Nephron progenitor cell (in vitro differentiated cells): ENCODE results near the gene VKORC1L1.
A peak's percentile ranks its signal among the peaks of the same experiment; 100 is the strongest.
"Not testable (repeated sequence)": the region's sequence is repeated elsewhere in the genome, so short reads cannot be mapped to it uniquely, and the experiment has no call there.

Source experiments
- DNase-seq: peaks from one replicate; pipeline ENCODE4 v3.0.0; 2021
- H3K27ac Mint-ChIP-seq: 2 replicates; pipeline ENCODE4 v1.8.0; 2021; ENCODE audit warnings: mild to moderate bottlenecking, moderate library complexity, mixed read lengths
- H3K27me3 Mint-ChIP-seq: 2 replicates; pipeline ENCODE4 v1.8.0; 2021; ENCODE audit warnings: mild to moderate bottlenecking, low read depth, mixed read lengths; ENCODE audit not compliant: poor library complexity
- H3K36me3 Mint-ChIP-seq: 2 replicates; pipeline ENCODE4 v1.8.0; 2021; ENCODE audit warnings: low read depth, mixed read lengths
- H3K4me1 Mint-ChIP-seq: 2 replicates; pipeline ENCODE4 v1.8.0; 2021; ENCODE audit warnings: mixed read lengths
- H3K4me3 Mint-ChIP-seq: 2 replicates; pipeline ENCODE4 v1.8.0; 2021; ENCODE audit warnings: mild to moderate bottlenecking, moderate library complexity, mixed read lengths
- H3K9me3 Mint-ChIP-seq: 2 replicates; pipeline ENCODE4 v1.8.0; 2021; ENCODE audit warnings: mild to moderate bottlenecking, moderate library complexity, mixed read lengths
- TF ChIP-seq, protein P1 (sequence below): fragments of 200-600 bp; sonication (generic); IDR thresholded peaks from 2 replicates; pipeline ENCODE4 v1.5.0; 2021; ENCODE audit warnings: antibody characterized with exemption

The VKORC1L1 gene

DNA sequence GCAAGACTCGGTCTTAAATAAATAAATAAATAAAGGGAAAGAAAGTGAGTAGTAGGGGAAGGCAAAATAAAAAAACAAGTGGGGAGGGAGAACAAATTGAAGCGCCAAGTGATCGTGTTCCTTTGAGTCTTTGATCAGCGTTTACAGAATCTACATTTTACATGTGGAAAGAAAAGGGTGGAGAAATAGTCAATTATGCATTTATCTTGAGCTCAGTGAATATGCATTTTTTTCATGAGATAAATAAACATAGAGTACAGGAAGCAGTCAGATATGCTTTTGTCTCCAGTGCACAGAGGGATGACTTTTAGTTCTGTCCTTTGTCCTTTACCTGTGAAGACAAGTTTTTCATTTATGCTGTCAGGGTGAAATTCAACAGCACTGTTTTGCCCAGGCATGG, 115.2 kb downstream of the VKORC1L1 start:
- no peaks in the 10 kb centered on the region for H3K36me3 Mint-ChIP-seq
- DNase-seq: no peak
- H3K4me1 Mint-ChIP-seq: peaks cover 9% of the 10 kb centered on the region
- H3K9me3 Mint-ChIP-seq: no peaks in the 10 kb centered on the region
- H3K4me3 Mint-ChIP-seq: no peak overlapping the region
- TF ChIP-seq, protein P1, sequence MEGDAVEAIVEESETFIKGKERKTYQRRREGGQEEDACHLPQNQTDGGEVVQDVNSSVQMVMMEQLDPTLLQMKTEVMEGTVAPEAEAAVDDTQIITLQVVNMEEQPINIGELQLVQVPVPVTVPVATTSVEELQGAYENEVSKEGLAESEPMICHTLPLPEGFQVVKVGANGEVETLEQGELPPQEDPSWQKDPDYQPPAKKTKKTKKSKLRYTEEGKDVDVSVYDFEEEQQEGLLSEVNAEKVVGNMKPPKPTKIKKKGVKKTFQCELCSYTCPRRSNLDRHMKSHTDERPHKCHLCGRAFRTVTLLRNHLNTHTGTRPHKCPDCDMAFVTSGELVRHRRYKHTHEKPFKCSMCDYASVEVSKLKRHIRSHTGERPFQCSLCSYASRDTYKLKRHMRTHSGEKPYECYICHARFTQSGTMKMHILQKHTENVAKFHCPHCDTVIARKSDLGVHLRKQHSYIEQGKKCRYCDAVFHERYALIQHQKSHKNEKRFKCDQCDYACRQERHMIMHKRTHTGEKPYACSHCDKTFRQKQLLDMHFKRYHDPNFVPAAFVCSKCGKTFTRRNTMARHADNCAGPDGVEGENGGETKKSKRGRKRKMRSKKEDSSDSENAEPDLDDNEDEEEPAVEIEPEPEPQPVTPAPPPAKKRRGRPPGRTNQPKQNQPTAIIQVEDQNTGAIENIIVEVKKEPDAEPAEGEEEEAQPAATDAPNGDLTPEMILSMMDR: no peak
- H3K27ac Mint-ChIP-seq: no peak overlapping the region
- H3K27me3 Mint-ChIP-seq: no peaks in the 10 kb centered on the region

GRCh38 chr7:65988503-65988902, 115.6 kb downstream of the VKORC1L1 start:
- H3K4me1 Mint-ChIP-seq, H3K27ac Mint-ChIP-seq, H3K4me3 Mint-ChIP-seq, DNase-seq, H3K36me3 Mint-ChIP-seq, H3K27me3 Mint-ChIP-seq, H3K9me3 Mint-ChIP-seq: not testable (repeated sequence)

DNA sequence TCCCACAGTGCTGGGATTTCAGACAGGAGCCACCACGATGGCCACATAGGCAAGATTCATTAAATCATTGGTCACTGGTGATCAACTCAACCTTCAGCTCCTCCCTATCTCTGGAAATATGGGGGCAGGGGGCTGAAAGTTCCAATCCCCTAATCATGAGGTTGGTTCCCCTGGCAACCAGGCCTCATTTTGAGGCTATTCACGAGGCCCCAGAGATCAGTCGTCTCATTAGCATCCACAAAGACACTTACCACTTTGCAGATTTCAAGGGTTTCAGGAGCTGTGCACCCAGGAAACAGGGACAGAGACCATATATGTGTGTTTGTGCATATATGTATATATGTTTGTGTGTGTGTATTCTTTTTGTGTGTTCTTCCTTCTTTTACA, 116.8 kb downstream of the VKORC1L1 start:
- H3K4me1 Mint-ChIP-seq: peaks cover 9% of the 10 kb centered on the region
- no peak overlapping the region for H3K4me3 Mint-ChIP-seq
- DNase-seq: no peak
- H3K36me3 Mint-ChIP-seq: no peaks in the 10 kb centered on the region
- H3K9me3 Mint-ChIP-seq: peaks cover 3% of the 10 kb centered on the region
- no peaks in the 10 kb centered on the region for H3K27me3 Mint-ChIP-seq
- H3K27ac Mint-ChIP-seq: no peak overlapping the region
- TF ChIP-seq, protein P1: no peak

DNA sequence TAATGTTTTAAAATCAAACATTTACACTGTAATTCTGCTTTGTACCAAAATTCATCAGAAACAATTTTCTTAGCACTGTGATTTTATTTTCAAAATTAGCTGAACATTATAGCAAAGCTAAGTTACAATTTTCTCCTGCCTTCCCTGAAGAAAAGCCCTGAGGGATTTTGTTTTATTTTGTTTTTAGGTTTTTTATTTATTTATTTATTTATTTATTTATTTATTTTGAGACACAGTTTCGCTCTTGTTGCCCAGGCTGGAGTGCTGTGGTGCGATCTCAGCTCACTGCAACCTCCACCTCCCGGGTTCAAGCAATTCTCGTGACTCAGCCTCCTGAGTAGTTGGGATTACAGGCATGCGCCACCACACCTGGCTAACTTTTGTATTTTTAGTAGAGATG, 119.0 kb downstream of the VKORC1L1 start:
- H3K36me3 Mint-ChIP-seq, H3K9me3 Mint-ChIP-seq, H3K4me1 Mint-ChIP-seq, H3K27me3 Mint-ChIP-seq, H3K4me3 Mint-ChIP-seq, DNase-seq: not testable (repeated sequence)
- H3K27ac Mint-ChIP-seq: peak overlapping the region; percentile 64

DNA sequence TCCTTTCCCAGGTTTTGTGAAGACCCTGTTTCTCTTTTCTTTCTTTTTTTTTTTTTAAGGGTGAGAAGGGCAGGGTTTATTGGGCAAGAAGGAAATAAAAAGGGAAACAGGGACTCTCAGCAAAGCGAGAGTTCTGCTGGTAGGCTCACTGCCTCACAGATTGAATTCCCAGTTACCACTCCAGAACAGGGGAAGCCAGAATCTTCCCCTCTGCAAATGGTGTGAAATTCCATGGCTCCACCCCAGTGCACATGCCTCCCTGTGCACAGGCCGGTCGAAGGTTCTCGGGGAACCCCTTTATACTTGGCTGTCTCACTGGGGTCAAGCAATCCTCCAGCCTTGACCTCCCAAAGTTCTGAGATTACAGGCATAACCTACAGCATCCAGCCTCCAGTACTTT, 119.7 kb downstream of the VKORC1L1 start:
- H3K27ac Mint-ChIP-seq: peak overlapping the region; percentile 64
- peaks cover 9% of the 10 kb centered on the region for H3K4me1 Mint-ChIP-seq
- no peaks in the 10 kb centered on the region for H3K27me3 Mint-ChIP-seq
- no peaks in the 10 kb centered on the region for H3K36me3 Mint-ChIP-seq
- DNase-seq: no peak
- TF ChIP-seq, protein P1: no peak
- H3K9me3 Mint-ChIP-seq: peaks cover 3% of the 10 kb centered on the region
- no peak overlapping the region for H3K4me3 Mint-ChIP-seq

GRCh38 chr7:65994984-65995383, 122.1 kb downstream of the VKORC1L1 start:
- not testable (repeated sequence) for H3K36me3 Mint-ChIP-seq, H3K27me3 Mint-ChIP-seq, H3K27ac Mint-ChIP-seq, H3K4me1 Mint-ChIP-seq, H3K9me3 Mint-ChIP-seq, H3K4me3 Mint-ChIP-seq, DNase-seq

DNA sequence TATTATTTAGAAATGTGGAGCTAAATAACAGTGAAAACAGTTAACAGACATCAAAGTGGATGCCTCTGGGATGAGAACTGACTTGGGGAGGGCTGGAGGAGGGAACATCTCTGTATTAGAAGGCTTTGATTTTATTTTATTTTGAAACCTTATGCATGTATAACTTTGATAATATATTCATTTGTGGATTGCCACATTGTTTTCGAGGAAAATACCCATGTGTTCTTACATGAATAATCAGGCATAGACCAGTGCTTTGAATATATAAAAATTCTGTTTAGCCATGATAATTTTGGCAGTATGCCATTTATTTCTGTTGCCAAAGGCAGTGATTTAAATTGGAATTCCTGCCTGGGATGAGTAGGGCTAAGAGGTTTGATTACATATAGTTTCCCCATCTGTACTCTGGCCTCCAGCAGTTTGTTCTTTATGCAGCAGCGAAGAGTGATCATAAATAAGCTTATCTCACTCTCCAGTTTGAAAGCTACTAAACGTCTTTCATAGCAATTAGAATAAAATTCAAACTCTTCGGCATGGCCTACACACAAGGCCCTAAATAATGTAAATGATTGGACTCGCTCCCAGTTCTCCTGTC, 128.0 kb downstream of the VKORC1L1 start:
- not testable (repeated sequence) for H3K27ac Mint-ChIP-seq, H3K4me3 Mint-ChIP-seq, H3K9me3 Mint-ChIP-seq, H3K27me3 Mint-ChIP-seq, H3K36me3 Mint-ChIP-seq, DNase-seq
- peaks cover 13% of the 10 kb centered on the region for H3K4me1 Mint-ChIP-seq

DNA sequence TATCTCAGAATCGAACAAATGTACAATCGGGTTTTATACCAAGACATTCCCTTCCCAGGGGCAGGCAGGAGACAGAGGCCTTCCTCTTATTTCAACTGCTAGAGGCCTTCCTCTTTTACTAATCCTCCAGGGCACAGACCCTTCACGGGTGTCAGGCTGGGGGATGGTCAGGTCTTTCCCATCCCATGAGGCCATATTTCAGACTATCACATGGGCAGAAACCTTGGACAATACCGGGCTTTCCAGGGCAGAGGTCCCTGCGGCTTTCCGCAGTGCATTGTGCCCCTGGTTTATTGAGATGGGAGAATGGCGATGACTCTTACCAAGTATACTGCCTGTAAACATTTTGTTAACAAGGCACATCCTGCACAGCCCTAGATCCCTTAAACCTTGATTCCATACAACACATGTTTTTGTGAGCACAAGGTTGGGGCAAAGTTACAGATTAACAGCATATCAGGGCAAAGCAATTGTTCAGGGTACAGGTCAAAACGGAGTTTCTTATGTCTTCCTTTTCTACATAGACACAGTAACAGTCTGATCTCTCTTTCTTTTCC, 132.3 kb downstream of the VKORC1L1 start:
- H3K4me1 Mint-ChIP-seq: peaks cover 33% of the 10 kb centered on the region
- peak overlapping the region; percentile 52 for H3K27ac Mint-ChIP-seq
- not testable (repeated sequence) for H3K27me3 Mint-ChIP-seq, DNase-seq, H3K36me3 Mint-ChIP-seq, H3K9me3 Mint-ChIP-seq, H3K4me3 Mint-ChIP-seq
